ENCODE data around the gene NUDT14. TPM values are rescaled to one million over a fixed set of nuclear protein-coding genes. Genes with fewer than 3 reads are reported as not detected.

Gene NUDT14
- total RNA-seq, 1 experiment from 2014 or later = 50.8 TPM

- Histone ChIP-seq H3K79me2 (ENCODE audit: low read length) (no peaks in the 10 kb centered on the region), H3K9me3 (ENCODE audit: low read length) (no peaks in the 10 kb centered on the region), H3K27me3 (ENCODE audit: low read length) (no peaks in the 10 kb centered on the region), H3F3A (ENCODE audit: low read length, unreplicated experiment) (no peaks in the 10 kb centered on the region), H3K9ac (ENCODE audit: low read length) (no peak overlapping the region), H3K4me1 (ENCODE audit: insufficient read depth, low read length) (no peaks in the 10 kb centered on the region), H3K27ac (ENCODE audit: low read length) (no peak overlapping the region), H4K20me1 (ENCODE audit: low read length) (no peaks in the 10 kb centered on the region), H3K4me2 (ENCODE audit: low read length) (no peak overlapping the region), H3K36me3 (ENCODE audit: low read depth, low read length) (no peaks in the 10 kb centered on the region; the same call in none of the 2 replicates), H3K4me3 (ENCODE audit: low read length) (no peak overlapping the region), H3K9me2 (replicated peaks; ENCODE audit: low read length) (no peaks in the 10 kb centered on the region), H2AFZ (ENCODE audit: low read length) (no peak overlapping the region)
- ATAC-seq = no peak
- no peak for TF ChIP-seq CTCF (conservative IDR thresholded peaks at IDR 0.05; ENCODE audit: low read depth, low read length)
- TF ChIP-seq EZH2 (IDR thresholded peaks at IDR 0.05; ENCODE audit: low read length, unreplicated experiment) = no peak
- TF ChIP-seq EZH2phosphoT487 (IDR thresholded peaks at IDR 0.05; ENCODE audit: borderline replicate concordance, low read length) = no peak
- POLR2A ChIA-PET (ENCODE audit: unreplicated experiment) = no interaction called here
- BruUV-seq (replicated peaks) = no TSS peak
- no peak for DNase-seq
- CTCF ChIA-PET = no interaction called here
- intact Hi-C loops (cut with micrococcal nuclease) = no loop called here
Observed at GRCh38 chr14:105217774-105218173, 36.7 kb upstream of the NUDT14 start.

DNA sequence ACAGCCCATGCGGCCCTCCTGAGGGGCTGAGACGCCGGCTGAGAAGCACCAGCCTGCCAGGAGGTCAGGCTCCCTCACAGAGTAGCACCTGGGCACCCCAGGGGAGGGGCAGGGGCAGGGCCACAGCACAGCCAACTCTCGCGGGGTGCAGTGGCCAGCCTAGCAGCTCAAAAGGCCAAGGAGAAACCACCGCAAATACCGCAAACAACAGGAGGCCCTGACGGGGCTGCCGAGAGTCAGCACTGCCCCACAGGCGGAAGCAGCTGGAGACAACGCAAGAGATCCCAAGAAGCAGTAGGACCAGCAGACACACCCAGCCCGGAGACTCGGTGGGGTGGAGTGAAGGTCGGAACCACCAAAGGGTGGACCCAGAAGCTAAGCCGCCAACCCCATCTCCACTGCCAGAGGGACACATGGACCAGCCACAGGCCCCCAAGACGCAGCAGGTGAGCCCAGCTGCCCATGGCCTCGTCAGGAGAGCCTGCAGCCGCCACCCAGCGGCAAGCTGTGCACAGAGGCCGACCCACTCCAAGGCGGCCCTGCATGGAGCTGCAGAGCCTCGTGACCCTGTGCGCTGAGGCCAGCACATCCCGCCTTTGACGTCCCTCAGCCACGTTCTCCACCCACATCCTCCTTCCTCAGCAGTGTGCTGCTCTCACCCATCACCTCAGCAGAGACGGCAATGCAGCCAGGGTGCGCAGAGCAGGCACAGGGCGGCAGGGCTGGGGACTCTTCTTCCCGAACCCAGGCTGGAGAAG, 35.6 kb upstream of the NUDT14 start:
- CTCF ChIA-PET = no interaction called here

More for the DNA sequence above, 35.6 kb upstream of the NUDT14 start:
- Histone ChIP-seq H3K4me2 (ENCODE audit: low read length) (no peak overlapping the region), H3K79me2 (ENCODE audit: low read length) (no peaks in the 10 kb centered on the region), H3K9ac (ENCODE audit: low read length) (no peak overlapping the region), H3K27ac (ENCODE audit: low read length) (no peak overlapping the region), H2AFZ (ENCODE audit: low read length) (no peak overlapping the region), H3F3A (ENCODE audit: low read length, unreplicated experiment) (no peaks in the 10 kb centered on the region), H3K9me3 (ENCODE audit: low read length) (no peaks in the 10 kb centered on the region), H3K9me2 (replicated peaks; ENCODE audit: low read length) (no peaks in the 10 kb centered on the region), H3K27me3 (ENCODE audit: low read length) (no peaks in the 10 kb centered on the region), H3K36me3 (ENCODE audit: low read depth, low read length) (no peaks in the 10 kb centered on the region; the same call in none of the 2 replicates), H4K20me1 (ENCODE audit: low read length) (no peaks in the 10 kb centered on the region), H3K4me1 (ENCODE audit: insufficient read depth, low read length) (no peaks in the 10 kb centered on the region), H3K4me3 (ENCODE audit: low read length) (no peak overlapping the region)
- intact Hi-C loops (cut with micrococcal nuclease) = no loop called here
- ATAC-seq (no peak), DNase-seq (no peak)
- no TSS peak for BruUV-seq (replicated peaks)
- POLR2A ChIA-PET (ENCODE audit: unreplicated experiment) = no interaction called here
- TF ChIP-seq EZH2 (IDR thresholded peaks at IDR 0.05; ENCODE audit: low read length, unreplicated experiment) (no peak), CTCF (conservative IDR thresholded peaks at IDR 0.05; ENCODE audit: low read depth, low read length) (no peak), EZH2phosphoT487 (IDR thresholded peaks at IDR 0.05; ENCODE audit: borderline replicate concordance, low read length) (no peak)

Data from PC-3 (cell line).